ENCODE data around the gene ZNF253.
"Not testable (repeated sequence)": the region's sequence is repeated elsewhere in the genome, so short reads cannot be mapped to it uniquely, and the experiment has no call there.

The ZNF253 gene

DNA sequence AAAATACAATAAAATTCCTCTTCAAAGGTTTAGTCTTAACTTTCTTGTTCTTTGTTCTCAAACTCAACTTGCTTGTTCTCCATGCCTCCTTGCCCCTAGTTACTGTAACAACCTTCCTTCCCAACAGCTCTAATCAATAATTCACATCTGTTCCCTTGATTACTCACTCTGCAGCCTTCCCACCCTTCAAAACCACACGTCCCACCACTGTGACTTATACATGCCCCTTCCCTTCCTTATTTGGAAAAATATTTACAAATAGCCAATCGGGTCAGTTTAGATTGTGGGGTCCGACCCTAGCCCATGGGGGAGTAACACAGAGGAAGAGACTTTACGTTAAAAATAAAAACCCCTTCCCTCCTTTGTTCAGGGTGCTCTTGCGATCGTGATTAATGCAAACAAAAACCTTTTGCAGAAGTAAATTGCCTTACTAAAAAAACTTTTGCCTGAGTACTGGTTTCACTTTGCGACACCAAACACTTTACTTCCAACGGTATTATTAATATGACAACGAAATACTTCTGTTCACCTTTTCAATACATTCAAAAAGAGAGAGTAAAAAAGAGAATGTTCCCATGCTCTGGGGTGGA is 34.6 kb downstream of the ZNF253 start:
- DNase-seq (ENCODE audit: low spot score), result no peak

- peak; percentile 67 for DNase-seq (ENCODE audit: low spot score)
Measured at GRCh38 chr19:19900729-19901444, 35.2 kb downstream of the ZNF253 start, which contains the start of gene ZNF93. TSS of gene ZNF93 (plus strand) at chr19:19900946. CDS start at chr19:19901089, 143 bp downstream.

DNA sequence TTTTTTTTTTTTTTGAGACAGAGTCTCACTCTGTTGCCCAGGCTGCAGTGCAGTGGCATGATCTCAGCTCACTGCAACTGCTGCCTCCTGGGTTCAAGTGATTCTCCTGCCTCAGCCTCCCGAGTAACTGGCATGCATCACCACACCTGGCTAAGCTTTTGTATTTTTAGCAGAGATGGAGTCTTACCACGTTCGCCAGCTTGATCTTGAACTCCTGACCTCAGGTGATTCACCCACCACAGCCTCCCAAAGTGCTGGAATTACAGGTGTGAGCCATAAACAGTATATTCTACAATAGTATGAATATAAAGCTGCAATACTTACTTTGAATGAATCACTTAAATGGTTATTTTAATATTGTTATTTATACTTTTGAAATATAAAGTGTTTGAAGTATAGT is 41.9 kb downstream of the ZNF253 start:
- not testable (repeated sequence) for DNase-seq (ENCODE audit: low spot score)

- DNase-seq (ENCODE audit: low spot score), result no peak
Measured at GRCh38 chr19:19909654-19910053, 44.0 kb downstream of the ZNF253 start.

DNA sequence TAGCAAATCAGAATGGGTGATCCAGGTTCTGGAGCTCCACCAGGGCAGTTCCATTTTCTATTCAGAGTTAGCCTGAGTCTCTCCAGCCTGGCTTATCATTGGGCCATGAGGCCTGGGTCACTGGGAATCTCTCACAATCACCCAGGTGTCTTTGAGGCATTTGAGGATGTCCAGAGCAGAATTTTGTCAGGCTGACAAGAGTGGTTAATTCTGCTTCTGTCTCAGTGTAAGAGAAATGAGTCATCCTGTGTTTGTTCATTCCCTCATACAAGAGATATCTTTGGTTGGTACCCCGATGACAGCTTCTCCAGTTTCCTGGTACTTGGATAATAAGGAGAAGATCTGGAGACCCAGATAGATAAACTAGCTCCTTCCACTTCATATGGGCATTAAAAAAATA is 45.5 kb downstream of the ZNF253 start:
- DNase-seq (ENCODE audit: low spot score), result no peak

GRCh38 chr19:19914596-19914995 is 48.9 kb downstream of the ZNF253 start:
- no peak for DNase-seq (ENCODE audit: low spot score)

DNA sequence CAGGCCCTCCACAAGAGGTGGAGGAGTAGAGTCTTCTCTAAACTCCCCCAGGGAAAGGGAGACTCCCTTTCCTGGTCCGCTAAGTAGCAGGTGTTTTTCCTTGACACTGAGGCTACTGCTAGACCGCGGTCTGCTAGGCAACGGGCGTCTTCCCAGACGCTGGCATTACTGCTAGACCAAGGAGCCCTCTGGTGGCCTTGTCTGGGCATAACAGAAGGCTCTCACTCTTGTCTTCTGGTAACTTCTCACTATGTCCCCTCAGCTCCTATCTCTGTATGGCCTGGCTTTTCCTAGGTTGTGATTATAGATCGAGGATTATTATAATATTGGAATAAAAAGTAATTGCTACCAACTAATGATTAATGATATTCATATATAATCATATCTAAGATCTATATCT is 64.7 kb downstream of the ZNF253 start:
- DNase-seq (ENCODE audit: low spot score), result not testable (repeated sequence)

DNA sequence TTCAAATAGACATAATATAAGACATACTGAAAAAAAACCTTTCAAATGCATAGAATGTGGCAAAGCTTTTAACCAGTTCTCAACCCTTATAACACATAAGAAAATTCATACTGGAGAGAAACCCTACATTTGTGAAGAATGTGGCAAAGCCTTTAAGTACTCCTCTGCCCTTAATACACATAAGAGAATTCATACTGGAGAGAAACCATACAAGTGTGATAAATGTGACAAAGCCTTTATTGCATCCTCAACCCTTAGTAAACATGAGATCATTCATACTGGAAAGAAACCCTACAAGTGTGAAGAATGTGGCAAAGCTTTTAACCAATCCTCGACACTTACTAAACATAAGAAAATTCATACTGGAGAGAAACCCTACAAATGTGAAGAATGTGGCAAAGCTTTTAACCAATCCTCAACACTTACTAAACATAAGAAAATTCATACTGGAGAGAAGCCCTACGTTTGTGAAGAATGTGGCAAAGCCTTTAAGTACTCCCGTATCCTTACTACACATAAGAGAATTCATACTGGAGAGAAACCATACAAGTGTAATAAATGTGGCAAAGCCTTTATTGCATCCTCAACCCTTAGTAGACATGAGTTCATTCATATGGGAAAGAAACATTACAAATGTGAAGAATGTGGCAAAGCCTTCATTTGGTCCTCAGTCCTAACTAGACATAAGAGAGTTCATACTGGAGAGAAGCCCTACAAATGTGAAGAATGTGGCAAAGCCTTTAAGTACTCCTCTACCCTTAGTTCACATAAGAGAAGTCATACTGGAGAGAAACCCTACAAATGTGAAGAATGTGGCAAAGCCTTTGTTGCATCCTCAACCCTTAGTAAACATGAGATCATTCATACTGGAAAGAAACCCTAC is 68.0 kb downstream of the ZNF253 start:
- not testable (repeated sequence) for DNase-seq (ENCODE audit: low spot score)

DNA sequence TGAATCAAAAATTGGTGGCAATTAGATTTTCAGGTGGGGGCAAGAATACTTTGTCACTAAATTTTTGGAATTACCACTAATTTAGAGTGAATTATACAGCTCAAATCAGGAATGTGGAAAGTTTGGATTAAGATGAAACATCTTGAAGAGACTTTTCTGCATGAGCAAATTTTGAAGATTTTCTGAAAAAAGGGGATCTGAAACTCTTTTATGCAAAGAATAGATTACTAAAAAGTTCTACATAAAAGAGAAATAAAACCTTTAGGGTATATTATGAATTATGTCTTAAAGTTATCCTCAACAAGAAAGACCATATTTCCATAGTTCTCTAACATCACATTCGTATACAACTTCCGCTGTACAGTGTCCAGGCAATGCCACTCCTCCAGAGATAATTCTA is 71.7 kb downstream of the ZNF253 start:
- no peak for DNase-seq (ENCODE audit: low spot score)

DNA sequence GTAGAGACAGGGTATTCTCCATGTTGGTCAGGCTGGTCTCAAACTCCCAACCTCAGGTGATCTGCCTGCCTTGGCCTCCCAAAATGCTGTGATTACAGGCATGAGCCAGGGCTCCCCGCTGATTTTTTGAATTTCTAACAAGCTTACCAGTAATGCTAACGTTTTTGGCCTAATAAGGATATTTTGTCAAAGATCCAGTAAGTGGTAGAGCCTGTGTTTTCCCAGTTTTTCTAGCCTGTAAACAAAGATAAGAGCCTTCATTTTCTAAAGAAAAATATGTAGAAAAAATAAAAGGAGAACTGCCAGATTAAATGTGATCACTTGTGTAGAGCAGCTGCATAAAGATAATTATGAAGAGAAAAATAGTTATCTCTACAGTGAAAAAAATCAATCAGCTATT is 72.8 kb downstream of the ZNF253 start:
- DNase-seq (ENCODE audit: low spot score), result no peak

DNA sequence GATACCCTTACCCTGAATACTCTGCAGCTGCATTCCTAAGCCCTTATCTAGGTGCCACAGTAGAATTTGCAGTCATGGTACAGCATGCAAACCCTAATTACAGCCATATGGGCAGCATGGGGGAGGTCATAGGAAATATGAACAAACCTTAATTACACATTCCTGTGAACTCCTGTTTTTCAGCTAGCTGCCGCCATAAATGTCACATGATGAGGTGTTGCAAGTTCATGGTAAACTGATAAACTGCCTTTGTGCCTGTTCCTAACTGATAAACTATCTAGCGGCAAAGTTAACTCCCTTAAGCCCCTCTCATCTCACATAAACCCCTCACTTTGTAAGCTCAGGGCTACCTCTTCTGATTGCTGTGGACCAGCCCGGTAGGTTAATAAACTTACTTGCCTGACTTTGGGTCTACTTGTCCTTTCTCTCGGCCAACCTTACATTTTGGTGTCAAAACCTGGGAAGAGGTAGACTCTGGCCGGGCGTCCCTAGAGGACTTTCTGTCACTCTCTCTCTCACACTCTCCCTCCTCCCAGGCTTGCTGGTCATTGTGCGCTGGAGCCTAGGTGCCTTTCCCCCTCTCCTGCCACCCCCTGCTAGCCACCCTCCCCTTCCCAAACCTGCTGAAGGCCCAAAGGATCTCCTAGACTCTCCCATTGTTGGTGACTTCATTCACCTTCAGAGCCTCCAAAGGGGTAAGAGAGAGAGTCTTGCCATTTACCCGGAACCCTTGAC is 78.3 kb downstream of the ZNF253 start:
- no peak for DNase-seq (ENCODE audit: low spot score)
